Ishikawa (cell line): ENCODE results near the gene PSMB10.

ENCODE experiments used
- CEBPB ChIP-seq: IDR thresholded peaks from 2 replicates; pipeline ENCODE4 v1.6.1; 2012
- EP300 ChIP-seq: IDR thresholded peaks from 2 replicates; pipeline ENCODE4 v1.6.1; 2012; ENCODE audit warnings: borderline replicate concordance
- FOXM1 ChIP-seq: IDR thresholded peaks from 2 replicates; pipeline ENCODE4 v1.6.1; 2012; ENCODE audit warnings: low read depth, borderline replicate concordance
- NFIC ChIP-seq: IDR thresholded peaks from 2 replicates; pipeline ENCODE4 v1.6.1; 2012
- RAD21 ChIP-seq: IDR thresholded peaks from 2 replicates; pipeline ENCODE4 v1.6.1; 2012; ENCODE audit warnings: low read depth
- TAF1 ChIP-seq: IDR thresholded peaks from 2 replicates; pipeline ENCODE4 v1.6.1; 2012; ENCODE audit warnings: low read depth, mild to moderate bottlenecking
- TCF12 ChIP-seq: IDR thresholded peaks from 2 replicates; pipeline ENCODE4 v1.6.1; 2012; ENCODE audit warnings: low read depth
- TEAD4 ChIP-seq: IDR thresholded peaks from 2 replicates; pipeline ENCODE4 v1.6.1; 2012
- YY1 ChIP-seq: IDR thresholded peaks from 2 replicates; pipeline ENCODE4 v1.6.1; 2012; ENCODE audit warnings: low read depth
- ZBTB7A ChIP-seq: IDR thresholded peaks from 2 replicates; pipeline ENCODE4 v1.6.1; 2012; ENCODE audit warnings: low read depth
- TF ChIP-seq, protein P1 (sequence below): IDR thresholded peaks from 2 replicates; pipeline ENCODE4 v1.6.1; 2012; ENCODE audit warnings: low read depth, mild to moderate bottlenecking
- TF ChIP-seq, protein P2 (sequence below): IDR thresholded peaks from 2 replicates; pipeline ENCODE4 v1.6.1; 2012
- TF ChIP-seq, protein P3 (sequence below): IDR thresholded peaks from 2 replicates; pipeline ENCODE4 v1.6.1; 2012

PSMB10 gene

DNA sequence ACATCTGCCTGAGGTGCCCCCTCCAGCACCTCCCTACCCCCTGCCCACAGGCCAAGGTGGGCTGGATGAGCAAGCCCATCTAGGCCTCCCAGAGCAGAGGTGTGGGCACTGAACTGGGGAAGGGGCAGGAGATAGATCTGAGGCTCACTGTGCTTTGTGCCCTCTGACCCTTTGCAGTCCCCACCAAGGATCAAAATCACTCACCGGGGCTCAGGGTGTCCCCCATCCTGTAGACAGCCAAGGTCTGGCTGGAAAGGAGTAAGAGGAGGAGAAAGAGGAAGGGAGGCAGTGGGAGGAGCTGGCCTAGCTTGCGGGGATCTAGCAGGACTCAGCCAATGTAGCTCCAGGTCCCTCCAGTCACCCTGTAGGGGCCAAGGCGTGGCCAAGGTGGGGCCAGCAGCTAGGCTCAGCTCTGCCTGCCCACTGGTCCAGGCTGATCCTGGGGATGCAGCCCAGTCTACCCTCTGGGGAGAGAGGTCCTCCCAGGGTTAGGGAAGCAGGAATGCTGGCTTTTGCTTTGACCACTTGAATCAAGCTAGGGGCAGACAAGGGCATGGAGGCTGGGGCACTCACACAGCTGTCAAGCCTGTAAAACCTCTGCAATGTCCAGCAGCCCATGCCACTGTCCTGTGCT, 30.0 kb upstream of the PSMB10 start:
- TF ChIP-seq ZBTB7A (no peak), CEBPB (no peak), YY1 (no peak), EP300 (no peak), TEAD4 (no peak), FOXM1 (no peak), RAD21 (no peak)
- TF ChIP-seq, protein P1, sequence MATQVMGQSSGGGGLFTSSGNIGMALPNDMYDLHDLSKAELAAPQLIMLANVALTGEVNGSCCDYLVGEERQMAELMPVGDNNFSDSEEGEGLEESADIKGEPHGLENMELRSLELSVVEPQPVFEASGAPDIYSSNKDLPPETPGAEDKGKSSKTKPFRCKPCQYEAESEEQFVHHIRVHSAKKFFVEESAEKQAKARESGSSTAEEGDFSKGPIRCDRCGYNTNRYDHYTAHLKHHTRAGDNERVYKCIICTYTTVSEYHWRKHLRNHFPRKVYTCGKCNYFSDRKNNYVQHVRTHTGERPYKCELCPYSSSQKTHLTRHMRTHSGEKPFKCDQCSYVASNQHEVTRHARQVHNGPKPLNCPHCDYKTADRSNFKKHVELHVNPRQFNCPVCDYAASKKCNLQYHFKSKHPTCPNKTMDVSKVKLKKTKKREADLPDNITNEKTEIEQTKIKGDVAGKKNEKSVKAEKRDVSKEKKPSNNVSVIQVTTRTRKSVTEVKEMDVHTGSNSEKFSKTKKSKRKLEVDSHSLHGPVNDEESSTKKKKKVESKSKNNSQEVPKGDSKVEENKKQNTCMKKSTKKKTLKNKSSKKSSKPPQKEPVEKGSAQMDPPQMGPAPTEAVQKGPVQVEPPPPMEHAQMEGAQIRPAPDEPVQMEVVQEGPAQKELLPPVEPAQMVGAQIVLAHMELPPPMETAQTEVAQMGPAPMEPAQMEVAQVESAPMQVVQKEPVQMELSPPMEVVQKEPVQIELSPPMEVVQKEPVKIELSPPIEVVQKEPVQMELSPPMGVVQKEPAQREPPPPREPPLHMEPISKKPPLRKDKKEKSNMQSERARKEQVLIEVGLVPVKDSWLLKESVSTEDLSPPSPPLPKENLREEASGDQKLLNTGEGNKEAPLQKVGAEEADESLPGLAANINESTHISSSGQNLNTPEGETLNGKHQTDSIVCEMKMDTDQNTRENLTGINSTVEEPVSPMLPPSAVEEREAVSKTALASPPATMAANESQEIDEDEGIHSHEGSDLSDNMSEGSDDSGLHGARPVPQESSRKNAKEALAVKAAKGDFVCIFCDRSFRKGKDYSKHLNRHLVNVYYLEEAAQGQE, result no peak
- TF ChIP-seq, protein P2, sequence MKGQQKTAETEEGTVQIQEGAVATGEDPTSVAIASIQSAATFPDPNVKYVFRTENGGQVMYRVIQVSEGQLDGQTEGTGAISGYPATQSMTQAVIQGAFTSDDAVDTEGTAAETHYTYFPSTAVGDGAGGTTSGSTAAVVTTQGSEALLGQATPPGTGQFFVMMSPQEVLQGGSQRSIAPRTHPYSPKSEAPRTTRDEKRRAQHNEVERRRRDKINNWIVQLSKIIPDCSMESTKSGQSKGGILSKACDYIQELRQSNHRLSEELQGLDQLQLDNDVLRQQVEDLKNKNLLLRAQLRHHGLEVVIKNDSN, result no peak

DNA sequence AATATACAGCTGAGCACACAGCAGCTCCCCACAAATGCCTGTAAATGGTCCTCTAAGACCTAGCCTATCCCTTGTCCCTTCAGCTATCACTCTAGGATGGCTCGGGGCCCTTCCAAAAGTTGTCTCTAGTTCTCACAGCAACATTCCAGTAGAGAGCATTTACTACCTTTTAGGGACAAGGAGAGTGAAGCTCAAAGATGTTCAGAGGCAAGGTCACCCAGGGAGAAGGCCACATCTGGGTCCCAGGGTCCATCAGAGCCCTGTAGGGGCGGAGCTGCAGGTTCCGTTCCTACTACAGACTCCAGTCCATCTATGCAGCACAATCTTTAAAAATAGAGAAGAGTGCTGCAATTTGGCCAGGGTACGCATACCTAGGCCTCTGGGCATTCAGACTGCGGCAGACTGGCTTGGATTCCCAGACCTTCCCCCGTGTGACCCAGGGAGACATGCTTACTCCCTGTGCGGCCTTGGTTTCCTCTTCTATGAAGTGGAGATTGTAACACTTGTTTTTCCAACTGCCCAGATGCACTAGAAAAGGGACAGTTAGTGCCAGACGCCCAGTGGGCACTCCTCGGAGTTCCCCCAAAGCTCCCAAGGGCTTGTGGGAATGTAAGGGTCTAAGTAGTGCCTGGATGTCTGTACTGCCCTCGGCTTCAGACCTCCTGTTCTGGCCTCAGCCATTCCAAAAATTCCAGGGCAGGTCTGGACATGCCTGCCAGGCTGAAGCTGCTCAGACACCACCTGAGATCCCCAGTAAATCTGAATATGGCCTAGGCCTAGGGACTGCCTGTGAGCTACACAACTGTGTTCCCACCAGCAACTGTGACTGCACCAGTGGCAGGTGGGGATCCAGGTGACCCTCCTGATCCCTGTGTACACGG, 29.3 kb upstream of the PSMB10 start:
- TF ChIP-seq FOXM1 (no peak), CEBPB (no peak), YY1 (no peak), NFIC (no peak), TCF12 (no peak), EP300 (no peak)
- TF ChIP-seq, protein P3, sequence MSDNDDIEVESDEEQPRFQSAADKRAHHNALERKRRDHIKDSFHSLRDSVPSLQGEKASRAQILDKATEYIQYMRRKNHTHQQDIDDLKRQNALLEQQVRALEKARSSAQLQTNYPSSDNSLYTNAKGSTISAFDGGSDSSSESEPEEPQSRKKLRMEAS, result no peak
- TF ChIP-seq, protein P2, result no peak
- TF ChIP-seq, protein P1, result no peak

DNA sequence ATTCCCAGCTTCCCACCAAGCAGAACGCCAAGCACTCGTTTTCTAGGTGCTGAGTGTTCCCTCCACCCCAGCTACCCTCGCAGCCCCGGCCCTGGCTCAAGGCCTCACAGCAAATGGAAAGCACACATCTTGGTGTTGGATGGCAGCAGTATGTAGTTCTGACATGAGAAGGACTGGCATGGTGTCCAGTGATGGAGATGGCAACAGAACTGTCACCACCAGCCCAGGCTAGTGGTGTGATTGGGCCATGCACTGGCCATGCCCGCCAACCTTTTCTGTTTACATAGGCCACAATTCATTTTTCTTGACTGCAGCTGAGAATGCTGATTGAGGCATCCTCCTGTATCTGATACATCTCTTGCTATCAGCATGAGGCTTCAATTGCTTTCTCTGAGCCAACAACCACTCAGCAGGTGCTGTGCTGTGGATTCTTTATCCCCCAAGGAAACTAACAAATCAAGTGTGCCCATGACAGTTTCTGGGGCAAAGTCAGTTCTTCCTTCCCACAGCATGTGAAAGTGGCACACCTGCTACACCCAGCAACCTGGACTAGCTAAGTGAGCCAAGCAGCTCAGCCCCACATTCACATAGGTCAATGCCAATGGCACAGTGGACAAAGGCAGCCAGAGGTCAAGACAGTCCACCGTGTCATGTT, 28.0 kb upstream of the PSMB10 start:
- TF ChIP-seq TCF12 (no peak), CEBPB (no peak), EP300 (no peak), YY1 (no peak), RAD21 (no peak), TAF1 (no peak), NFIC (no peak), ZBTB7A (no peak)
- TF ChIP-seq, protein P2, result no peak
- TF ChIP-seq, protein P1, result no peak
- TF ChIP-seq, protein P3, result no peak
